ENCODE data around the gene SLC39A11.

GRCh38 chr17:72696156-72696555 lies 396.3 kb downstream of the SLC39A11 start:
- no peak for TF ChIP-seq NFRKB (IDR thresholded peaks at IDR 0.05)
- TF ChIP-seq SUZ12 (IDR thresholded peaks at IDR 0.05) = no peak
- no peak for TF ChIP-seq SP1 (IDR thresholded peaks at IDR 0.05)
- TF ChIP-seq ZNF384 (IDR thresholded peaks at IDR 0.05) = no peak
